T-helper 1 cell treated with Interleukin-12 subunit alpha and Interleukin-12 subunit beta and Interleukin-4 antibody, amounts not matched to agents 30 ng/mL and 1 ng/mL, for 36 hours (primary cell): ENCODE measurements around the gene PTPRF. TPM values are rescaled to one million over a fixed set of nuclear protein-coding genes. Genes with fewer than 3 reads are reported as not detected.

Source experiments
- intact Hi-C: fragments of 100-400 bp; cut with micrococcal nuclease; formaldehyde crosslinking; loops from one replicate; pipeline ENCODE4 v1.15.1; 2024
- total RNA-seq: library from RNA; stranded (reverse); gene quantifications from 2 replicates; pipeline ENCODE4 v1.2.3, GENCODE V29; 2022

The PTPRF gene
- total RNA-seq, 1 donor from 2014 or later, result 0.81 TPM

GRCh38 chr1:43573066-43573800, 42.5 kb downstream of the PTPRF start:
- intact Hi-C loops, result no loop called here

GRCh38 chr1:43576521-43576920, 45.8 kb downstream of the PTPRF start:
- intact Hi-C loops, result no loop called here

- intact Hi-C loops, result no loop called here
These were observed 47.2 kb downstream of the PTPRF start for GRCh38 chr1:43577655-43578542.

- intact Hi-C loops, result no loop called here
These were observed 49.4 kb downstream of the PTPRF start for GRCh38 chr1:43580039-43580438.

- intact Hi-C loops, result no loop called here
These were observed 51.5 kb downstream of the PTPRF start for GRCh38 chr1:43582162-43582566.

GRCh38 chr1:43583058-43583457, 52.4 kb downstream of the PTPRF start:
- intact Hi-C loops, result no loop called here

GRCh38 chr1:43584204-43584603, 53.5 kb downstream of the PTPRF start:
- intact Hi-C loops, result no loop called here

- intact Hi-C loops, result no loop called here
These were observed 54.9 kb downstream of the PTPRF start for GRCh38 chr1:43585557-43585956.

- intact Hi-C loops, result no loop called here
These were observed 55.6 kb downstream of the PTPRF start for GRCh38 chr1:43586136-43586731.

- intact Hi-C loops, result no loop called here
These were observed 56.3 kb downstream of the PTPRF start for GRCh38 chr1:43587001-43587400.

- intact Hi-C loops, result no loop called here
These were observed 56.9 kb downstream of the PTPRF start for GRCh38 chr1:43587594-43587993.

GRCh38 chr1:43588592-43588991, 57.9 kb downstream of the PTPRF start:
- intact Hi-C loops, result no loop called here

GRCh38 chr1:43590388-43590925, 59.8 kb downstream of the PTPRF start:
- intact Hi-C loops, result no loop called here

- intact Hi-C loops, result no loop called here
These were observed 60.5 kb downstream of the PTPRF start for GRCh38 chr1:43591181-43591580.

- intact Hi-C loops, result no loop called here
These were observed 61.5 kb downstream of the PTPRF start for GRCh38 chr1:43592051-43592665.

- intact Hi-C loops, result no loop called here
These were observed 62.4 kb downstream of the PTPRF start for GRCh38 chr1:43592974-43593683.

- intact Hi-C loops, result no loop called here
These were observed 65.9 kb downstream of the PTPRF start for GRCh38 chr1:43596579-43596978.

GRCh38 chr1:43597028-43597427, 66.3 kb downstream of the PTPRF start:
- intact Hi-C loops, result no loop called here

- intact Hi-C loops, result no loop called here
These were observed 67.0 kb downstream of the PTPRF start for GRCh38 chr1:43597721-43598120.

- intact Hi-C loops, result no loop called here
These were observed 67.9 kb downstream of the PTPRF start for GRCh38 chr1:43598622-43599021.
